Measurements from ENCODE around the gene LORICRIN.

The LORICRIN gene

GRCh38 chr1:153306303-153307220, 47.1 kb downstream of the LORICRIN start:
- H3K27ac ChIP-seq (ENCODE audit: low read depth, low read length) = no peak overlapping the region
- 0 out of 2 replicates have a peak, but pooled peaks cover 9% of the 10 kb centered on the region for H3K4me1 ChIP-seq (ENCODE audit: insufficient read depth, low read length)
- H3K4me3 ChIP-seq (ENCODE audit: low read length) = no peak overlapping the region
- WGBS = 88% methylated on average over 21 of the region's 22 CpGs
- H3K9ac ChIP-seq (ENCODE audit: low read depth, low read length) = no peak overlapping the region
- H3K27me3 ChIP-seq (ENCODE audit: insufficient read depth, low read length) = no peaks in the 10 kb centered on the region
- no peaks in the 10 kb centered on the region for H3K9me3 ChIP-seq (ENCODE audit: insufficient read depth, low read depth, low read length)
- no peaks in the 10 kb centered on the region for H3K36me3 ChIP-seq (ENCODE audit: insufficient read depth, low read length)

- Histone ChIP-seq H3K4me1 (ENCODE audit: insufficient read depth, low read length) (0 out of 2 replicates have a peak, but pooled peaks cover 9% of the 10 kb centered on the region), H3K9ac (ENCODE audit: low read depth, low read length) (no peak overlapping the region), H3K27ac (ENCODE audit: low read depth, low read length) (no peak overlapping the region), H3K9me3 (ENCODE audit: insufficient read depth, low read depth, low read length) (no peaks in the 10 kb centered on the region), H3K27me3 (ENCODE audit: insufficient read depth, low read length) (no peaks in the 10 kb centered on the region), H3K4me3 (ENCODE audit: low read length) (no peak overlapping the region), H3K36me3 (ENCODE audit: insufficient read depth, low read length) (no peaks in the 10 kb centered on the region)
- 87% methylated on average over 9 of the region's 10 CpGs for WGBS
Observed at GRCh38 chr1:153307221-153307600, 47.7 kb downstream of the LORICRIN start.

- Histone ChIP-seq H3K9me3 (ENCODE audit: insufficient read depth, low read depth, low read length) (no peaks in the 10 kb centered on the region), H3K4me1 (ENCODE audit: insufficient read depth, low read length) (0 out of 2 replicates have a peak, but pooled peaks cover 9% of the 10 kb centered on the region), H3K36me3 (ENCODE audit: insufficient read depth, low read length) (no peaks in the 10 kb centered on the region), H3K27ac (ENCODE audit: low read depth, low read length) (no peak overlapping the region), H3K4me3 (ENCODE audit: low read length) (no peak overlapping the region), H3K27me3 (ENCODE audit: insufficient read depth, low read length) (no peaks in the 10 kb centered on the region), H3K9ac (ENCODE audit: low read depth, low read length) (no peak overlapping the region)
- WGBS = 89% methylated on average over 2 of the region's 2 CpGs
Observed at GRCh38 chr1:153308540-153308939, 49.1 kb downstream of the LORICRIN start.

GRCh38 chr1:153309441-153309840, 50.0 kb downstream of the LORICRIN start:
- H3K9me3 ChIP-seq (ENCODE audit: insufficient read depth, low read depth, low read length) = no peaks in the 10 kb centered on the region
- H3K27ac ChIP-seq (ENCODE audit: low read depth, low read length) = no peak overlapping the region
- H3K27me3 ChIP-seq (ENCODE audit: insufficient read depth, low read length) = no peaks in the 10 kb centered on the region
- no peak overlapping the region for H3K9ac ChIP-seq (ENCODE audit: low read depth, low read length)
- H3K36me3 ChIP-seq (ENCODE audit: insufficient read depth, low read length) = no peaks in the 10 kb centered on the region
- 82% methylated on average over 2 of the region's 2 CpGs for WGBS
- no peak overlapping the region for H3K4me3 ChIP-seq (ENCODE audit: low read length)
- H3K4me1 ChIP-seq (ENCODE audit: insufficient read depth, low read length) = 0 out of 2 replicates have a peak, but pooled peaks cover 9% of the 10 kb centered on the region

GRCh38 chr1:153310526-153310925, 51.0 kb downstream of the LORICRIN start:
- 77% methylated on average over 7 of the region's 7 CpGs for WGBS
- Histone ChIP-seq H3K27ac (ENCODE audit: low read depth, low read length) (no peak overlapping the region), H3K27me3 (ENCODE audit: insufficient read depth, low read length) (no peaks in the 10 kb centered on the region), H3K4me1 (ENCODE audit: insufficient read depth, low read length) (0 out of 2 replicates have a peak, but pooled peaks cover 9% of the 10 kb centered on the region), H3K4me3 (ENCODE audit: low read length) (no peak overlapping the region), H3K9ac (ENCODE audit: low read depth, low read length) (no peak overlapping the region), H3K9me3 (ENCODE audit: insufficient read depth, low read depth, low read length) (no peaks in the 10 kb centered on the region), H3K36me3 (ENCODE audit: insufficient read depth, low read length) (no peaks in the 10 kb centered on the region)
